ENCODE results near the gene CCDC77.

Gene CCDC77

DNA sequence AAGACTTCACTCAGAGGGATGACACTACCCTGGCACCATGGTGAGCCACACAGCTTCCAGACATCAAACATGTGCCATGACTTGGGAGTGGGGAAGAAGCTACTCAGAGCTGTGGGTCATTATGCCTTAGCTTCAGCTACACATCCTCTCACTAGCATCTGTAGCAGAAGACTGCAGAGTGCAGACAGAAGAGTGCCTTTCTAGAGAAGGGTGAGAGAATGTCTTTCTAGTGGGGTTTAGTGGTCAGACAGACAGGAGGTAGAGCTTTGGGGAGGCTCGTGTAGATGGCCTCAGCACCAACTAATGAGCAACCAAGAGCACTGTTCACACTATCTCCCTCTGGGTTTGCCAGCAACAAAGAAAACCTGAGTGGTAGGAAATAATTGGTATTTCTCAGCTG lies 53.4 kb downstream of the CCDC77 start:
- DNase-seq, result no peak

DNA sequence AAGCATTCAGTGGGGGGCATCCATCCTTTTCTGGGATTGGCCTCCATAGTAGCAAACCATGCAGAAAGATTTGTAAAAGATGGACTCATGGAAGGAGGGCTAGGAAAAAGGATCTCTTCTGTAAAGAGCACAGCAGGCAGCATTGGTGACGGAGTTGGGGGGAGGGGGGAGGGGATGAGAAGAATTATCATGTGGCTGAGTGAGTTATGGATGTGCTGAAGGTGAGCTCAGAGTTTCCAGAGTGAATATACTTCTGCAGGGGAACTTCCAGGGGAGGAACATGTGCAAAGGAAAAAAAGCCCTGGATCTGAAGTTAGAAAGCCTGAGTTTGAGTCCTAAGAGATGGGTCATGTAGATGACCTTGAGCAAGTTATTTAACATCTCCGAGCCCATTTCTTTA lies 54.4 kb downstream of the CCDC77 start:
- no peak for DNase-seq

DNA sequence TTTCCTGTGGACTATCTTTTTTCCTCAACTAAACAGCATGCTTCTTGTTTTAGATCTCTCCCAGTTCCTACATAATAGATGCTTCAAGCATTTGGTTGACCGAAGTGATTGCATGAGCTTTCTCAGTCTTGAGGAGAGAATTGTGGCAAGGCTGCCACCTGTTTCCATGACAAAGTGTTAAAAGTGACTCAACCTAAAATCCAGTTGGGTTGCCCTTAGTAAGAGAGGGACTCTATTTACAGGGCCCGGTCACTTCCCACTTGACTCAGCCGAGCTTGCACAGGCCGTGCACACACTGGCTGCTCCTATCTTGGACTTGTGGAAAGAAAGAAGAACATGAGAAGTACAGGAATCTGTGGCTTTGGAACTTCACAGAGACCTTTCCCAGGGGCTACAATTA lies 56.2 kb downstream of the CCDC77 start:
- no peak for DNase-seq

DNA sequence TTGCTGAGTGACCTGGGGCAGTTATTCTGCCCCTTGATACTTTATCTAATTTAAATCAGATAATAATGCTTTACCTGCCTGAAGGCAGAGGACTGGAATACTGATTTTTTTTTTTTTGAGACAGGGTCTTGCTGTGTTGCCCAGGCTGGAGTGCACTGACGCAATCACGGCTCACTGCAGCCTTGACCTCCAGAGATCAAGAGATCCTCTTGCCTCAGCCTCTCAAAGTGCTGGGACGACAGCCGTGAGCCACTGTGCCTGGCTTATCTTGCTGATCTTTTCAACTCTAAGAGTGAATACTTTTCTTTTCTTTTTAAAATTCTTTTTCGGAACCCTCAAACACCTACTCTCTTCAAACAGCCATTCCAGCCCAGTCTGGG lies 57.6 kb downstream of the CCDC77 start:
- no peak for DNase-seq

DNA sequence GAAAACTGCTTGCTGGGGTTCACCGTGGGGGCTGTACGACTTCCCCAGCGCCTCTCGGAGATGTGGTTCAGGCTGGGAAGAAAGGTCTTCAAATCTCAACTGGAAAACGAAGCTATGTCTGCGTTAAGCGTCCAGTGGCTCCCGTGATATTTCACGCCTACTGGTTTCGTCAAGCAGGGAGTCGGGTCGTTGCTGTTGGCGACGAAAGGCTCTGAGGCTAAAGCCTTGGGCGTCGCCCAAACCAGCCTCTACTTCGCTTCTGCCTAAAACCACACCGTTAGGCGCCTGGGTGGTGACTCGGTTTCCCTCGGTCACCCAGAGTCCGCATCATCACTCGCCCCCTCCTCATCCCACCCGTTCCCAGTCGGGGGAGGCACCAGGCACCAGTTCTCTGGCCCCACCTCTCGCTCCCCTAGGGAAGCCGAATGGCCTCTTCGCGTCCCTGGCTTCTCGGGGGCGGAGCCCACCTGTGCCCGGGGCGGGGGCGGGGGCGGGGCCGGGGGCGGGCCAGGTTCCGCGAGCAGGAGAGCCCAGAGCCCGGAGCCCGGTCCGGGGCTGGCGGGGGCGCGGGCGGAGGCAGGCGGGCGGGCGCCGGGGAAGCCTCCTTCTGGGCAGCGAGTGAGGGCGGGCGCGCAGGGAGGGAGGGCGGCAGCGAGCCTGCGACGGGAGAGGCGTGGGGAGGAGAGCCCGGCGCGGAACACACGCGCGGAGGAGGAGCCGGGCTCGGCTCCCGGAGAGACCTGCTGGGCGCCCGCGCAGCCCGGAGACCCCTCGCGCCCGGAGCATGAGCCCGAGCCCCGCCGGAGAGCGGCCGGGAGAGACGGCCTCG lies 58.2 kb downstream of the CCDC77 start, which contains the start of gene B4GALNT3:
B4GALNT3 (plus strand) TSS at position 510 of the 829 bp plus-strand sequence. CDS start 438 bp downstream, outside the sequence.
- peak; percentile 87 for DNase-seq

DNA sequence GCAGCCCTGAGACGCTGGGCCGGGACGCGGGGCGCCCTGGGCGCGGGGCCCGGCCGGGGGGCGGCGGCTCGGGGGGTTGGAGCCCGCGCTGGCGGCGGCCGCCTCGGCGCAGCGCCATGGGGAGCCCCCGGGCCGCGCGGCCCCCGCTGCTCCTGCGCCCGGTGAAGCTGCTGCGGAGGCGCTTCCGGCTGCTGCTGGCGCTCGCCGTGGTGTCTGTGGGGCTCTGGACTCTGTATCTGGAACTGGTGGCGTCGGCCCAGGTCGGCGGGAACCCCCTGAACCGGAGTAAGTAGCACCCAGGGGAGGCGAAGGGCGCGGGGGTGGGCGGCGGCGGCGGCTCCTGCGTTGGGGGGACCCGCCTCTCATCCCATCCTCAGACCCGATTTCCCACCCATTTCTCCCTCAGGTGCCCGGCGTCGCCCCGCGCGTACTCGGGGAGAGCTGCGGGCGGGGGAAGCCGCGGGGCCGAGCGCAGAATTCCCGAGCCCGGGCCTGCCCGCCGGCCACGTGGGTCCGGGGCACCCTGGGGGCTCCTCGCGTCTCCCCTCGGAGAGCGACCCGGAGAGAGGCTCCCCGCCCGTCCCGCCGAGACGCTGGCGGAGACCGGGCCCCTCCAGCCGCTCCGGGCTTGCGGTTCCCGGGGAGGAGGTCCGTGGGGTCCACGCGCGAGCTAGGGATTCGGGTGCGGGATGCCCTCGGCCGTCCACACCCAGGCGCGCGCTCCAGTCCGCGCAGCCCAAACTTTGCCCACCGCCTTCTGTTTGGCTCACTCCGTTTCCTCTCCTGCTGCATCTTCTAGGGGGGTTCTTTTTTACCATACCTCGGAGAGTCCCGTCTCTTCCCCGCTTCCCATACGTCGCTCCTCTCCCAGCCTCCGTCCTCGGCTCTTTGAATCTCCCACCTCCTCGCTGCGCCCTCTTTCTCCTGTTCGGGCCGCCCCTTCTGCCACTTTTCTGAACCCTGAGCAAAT lies 59.1 kb downstream of the CCDC77 start:
- no peak for DNase-seq

DNA sequence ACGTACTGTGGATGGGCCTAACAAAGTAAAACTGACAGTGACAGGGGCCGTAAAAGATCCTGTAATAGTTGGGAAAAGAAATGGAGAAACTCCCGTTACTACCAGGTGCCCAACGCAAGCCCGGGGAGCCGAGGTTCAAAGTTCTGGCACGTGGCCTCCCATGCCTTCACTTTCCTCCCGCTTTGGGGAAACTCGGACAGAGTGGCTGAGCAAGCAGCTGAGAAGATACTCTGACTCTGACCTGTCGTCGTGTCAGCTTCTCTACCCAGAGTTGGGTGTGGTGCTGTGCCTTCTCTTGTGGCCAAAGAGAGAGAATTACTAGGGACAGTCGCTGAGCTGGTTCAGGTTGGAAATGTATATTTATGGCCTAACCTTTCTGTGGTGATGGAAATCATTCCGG lies 60.0 kb downstream of the CCDC77 start:
- no peak for DNase-seq

DNA sequence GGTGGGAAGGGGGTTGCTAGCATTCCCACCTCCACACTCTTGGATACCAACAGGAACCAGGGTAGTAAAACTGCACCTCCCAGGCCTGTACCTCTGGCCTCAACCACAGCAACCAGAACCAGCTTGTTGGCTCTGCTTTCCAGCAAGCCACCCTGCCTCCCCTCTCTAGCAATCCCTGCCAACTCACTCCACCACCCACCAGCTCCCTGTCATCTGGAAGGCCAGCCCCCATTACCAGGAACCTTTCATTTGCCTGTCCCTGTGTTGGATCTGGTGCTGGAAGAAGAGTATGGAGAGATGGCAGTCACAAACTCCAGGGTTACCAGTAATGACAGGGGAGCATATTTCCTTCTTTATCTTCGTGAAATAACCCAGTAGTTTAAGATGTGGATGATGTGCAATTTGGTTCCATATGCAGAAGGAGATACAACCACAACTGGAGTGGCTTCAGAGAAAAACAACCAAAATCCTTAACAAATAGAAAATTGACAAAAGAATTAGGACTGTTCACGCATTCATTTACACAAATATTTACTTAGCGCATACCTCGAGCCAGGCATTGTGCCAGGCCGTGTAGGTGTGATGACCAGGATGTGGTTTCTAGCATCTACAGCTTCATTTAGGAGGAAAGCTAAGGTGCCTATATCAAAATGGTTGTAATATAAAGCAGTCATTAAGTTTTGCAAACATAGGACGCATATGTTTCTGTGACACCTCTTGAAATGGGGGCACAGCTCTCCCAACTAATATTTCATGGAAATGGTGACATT lies 61.7 kb downstream of the CCDC77 start:
- peak; percentile 38 for DNase-seq

DNA sequence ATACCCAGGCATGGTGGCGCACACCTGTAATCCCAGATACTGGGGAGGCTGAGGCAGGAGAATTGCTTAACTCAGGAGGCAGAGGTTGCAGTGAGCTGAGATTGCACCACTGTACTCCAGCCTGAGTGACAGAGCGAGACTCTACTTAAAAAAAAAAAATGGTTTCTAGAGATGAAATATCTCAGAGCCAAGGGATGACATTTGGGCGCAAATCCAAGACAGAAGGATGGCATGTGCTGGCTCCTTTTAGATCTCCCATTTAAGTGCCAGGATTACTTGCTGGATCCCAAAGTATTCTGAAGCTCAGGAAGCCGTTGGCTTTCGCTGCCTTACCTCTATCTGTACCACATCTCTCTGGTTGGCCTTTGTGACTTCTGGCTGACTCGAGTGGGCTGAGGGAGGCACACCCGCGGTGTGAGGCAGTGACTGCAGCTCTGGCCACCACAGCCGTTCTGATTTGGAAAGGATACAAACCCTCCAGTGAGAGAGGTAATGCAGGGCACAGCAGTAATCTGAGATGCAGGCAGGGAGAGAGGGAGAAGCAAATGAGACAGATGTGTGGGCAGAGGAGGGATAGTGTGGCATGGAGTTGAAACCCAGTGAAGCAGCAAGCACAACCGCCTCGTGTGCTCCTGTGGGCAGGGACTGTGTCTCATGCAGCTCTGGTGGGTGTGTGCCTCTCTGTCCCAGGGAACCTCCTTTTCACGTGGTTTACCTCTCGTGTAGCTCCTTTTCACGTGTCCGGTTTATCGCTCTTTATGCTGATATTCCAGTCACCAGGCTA lies 63.2 kb downstream of the CCDC77 start:
- peak; percentile 39 for DNase-seq

DNA sequence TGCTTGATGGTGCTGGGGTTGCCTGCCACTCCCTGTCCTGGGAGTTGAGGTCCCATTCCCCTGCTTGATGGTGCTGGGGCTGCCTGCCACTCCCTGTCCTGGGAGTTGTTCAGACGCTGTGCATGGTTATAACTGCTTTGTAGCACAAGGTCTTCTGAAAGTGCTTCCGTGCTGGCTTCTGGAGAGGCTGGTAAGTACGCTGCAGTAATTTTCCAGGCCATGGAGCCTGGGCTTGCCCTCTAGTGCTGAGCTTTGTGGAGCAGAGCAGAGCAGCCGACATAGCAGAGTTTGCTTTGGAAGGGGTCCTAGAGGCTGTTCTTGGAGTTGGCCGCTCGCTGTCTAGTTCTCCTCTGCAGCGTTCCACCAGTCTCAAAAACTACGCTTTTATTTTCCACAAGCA lies 64.6 kb downstream of the CCDC77 start:
- DNase-seq, result peak; percentile 22

DNA sequence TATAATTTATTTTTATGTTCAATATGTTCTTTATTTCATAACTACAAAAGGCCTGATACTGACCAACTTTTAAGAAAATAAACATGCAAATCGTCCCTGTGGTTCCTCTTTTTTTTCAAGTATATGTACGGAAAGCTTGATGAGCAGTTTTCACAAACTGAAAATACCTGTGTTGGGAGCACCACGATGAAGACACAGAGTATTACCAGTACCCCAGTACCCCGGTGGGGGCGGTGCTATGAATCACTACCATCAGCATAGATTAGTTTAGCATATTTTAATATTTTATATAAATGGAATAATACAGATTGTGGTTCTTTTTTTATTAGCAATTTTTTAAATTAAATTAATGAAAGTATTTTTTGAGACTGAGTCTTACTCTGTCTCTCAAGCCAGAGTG lies 65.3 kb downstream of the CCDC77 start:
- no peak for DNase-seq

DNA sequence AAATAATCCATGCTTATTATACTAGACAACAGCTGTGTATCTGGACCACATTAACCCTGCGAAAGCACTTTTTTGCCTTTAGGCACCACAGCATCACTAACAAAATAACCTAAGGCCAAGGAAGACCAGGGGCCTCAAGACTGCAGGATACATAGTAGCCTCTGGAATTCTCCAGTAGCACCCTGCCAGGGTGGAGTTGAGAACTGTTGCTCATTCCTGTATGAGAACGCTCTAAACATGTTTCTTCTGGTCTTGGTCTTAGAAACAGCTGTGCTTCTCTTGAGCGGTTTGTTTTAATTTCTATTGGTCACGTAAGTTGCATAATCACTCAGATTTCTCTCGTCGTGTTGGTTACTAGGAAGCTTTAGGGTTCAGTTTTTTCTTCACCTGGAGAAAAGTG lies 66.1 kb downstream of the CCDC77 start:
- no peak for DNase-seq

DNA sequence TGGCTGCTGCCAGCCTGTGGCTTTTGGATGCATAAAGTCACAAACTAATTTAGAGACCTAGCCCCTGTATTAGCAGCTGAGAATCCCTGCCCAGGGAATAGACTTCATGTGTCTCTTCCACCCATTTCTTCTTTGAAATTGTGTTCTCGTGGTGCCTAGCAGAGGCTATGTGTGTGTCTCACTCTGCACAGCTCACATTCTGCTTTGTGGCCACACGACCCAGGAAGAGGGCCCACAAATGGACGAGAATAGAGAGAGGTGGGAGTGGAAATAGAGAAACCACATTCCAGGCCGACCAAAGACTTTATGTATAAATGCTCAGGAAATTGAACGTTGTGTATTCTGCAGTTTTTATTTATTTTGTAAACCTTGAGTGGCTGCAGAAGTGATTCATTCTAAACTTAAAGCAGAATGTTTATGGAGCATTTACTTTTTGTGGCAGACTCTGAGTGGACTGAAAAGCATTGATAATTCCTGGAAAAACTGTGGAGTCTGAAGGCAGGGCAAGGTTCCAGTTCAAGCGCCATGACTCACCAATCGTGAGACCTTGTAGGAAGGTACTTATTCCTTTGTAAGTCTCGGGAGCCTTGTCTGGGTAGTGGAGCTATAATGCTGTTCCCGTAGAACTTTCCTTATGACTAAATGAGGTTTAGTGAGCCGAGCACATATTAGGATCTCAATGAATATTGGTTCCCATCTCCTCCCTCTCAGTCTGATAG lies 67.4 kb downstream of the CCDC77 start:
- DNase-seq, result no peak

DNA sequence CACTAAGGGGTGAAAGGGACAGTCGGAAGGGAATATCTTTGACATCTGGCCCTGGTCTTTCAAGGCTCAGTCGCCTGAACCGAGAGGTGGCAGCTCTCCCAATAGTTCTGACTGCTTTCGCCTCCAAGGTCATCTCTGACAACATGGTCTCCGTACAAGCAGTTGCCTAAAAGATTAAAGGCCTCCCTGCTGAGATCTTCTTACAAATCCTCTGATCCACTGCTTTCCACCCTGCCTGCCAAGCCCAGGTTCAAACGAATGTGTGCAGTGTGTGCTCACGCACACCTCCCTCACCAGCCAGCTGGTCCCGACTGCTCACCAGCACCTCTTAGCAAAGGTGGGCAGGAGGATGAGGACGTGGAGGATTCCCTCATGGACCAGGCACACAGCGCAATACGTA lies 68.7 kb downstream of the CCDC77 start:
- no peak for DNase-seq

DNA sequence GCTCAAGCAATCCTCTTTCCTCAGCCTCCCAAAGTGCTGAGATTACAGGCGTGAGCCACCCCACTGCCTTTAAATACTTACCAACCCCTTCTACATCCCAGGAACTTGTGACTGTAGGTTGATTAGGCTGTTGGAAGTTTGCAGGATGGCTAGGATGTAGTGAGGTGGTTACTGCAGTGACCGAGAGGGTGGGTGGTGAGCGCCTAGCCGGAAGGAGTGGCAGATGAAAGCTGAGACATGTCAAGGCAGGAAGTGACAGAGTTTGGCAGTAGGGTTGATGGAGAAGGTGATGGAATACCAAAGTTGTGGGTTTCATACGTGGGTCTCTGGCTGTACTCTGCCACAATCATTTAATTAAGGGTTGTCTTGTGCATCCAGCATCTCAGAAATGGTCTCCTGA lies 71.8 kb downstream of the CCDC77 start:
- no peak for DNase-seq

DNA sequence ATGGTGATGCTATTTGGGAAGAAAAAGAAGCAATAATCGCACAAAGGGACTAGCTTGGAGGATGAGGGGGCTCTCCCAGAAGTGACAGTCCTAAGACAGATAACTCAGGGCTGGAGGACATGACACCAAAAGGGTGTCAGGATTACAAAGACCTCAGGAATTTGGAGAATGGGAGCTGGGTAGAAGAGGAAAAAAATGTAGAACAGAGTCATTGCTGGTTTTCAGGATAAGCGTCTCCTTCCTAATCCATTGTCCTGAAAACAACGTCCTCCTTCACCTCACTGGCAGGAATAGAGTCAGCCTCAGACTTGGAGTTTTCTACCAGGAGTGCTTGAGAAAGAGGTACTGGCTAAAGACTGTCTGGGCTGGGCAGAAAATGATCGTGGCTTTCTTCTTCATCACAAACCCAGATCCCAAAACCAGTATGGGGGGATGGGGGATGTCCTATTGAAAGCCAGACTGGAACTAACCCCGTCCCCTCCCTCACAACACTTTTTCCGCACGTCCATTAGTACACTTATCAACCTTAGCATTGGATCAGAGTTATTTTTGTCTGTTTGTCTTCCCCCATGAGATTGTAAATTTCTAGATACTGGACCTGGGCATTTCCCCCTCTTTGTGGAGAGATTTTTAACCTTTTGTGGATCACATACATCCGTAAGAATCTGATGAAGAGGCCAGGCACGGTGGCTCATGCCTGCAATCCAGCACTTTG lies 72.6 kb downstream of the CCDC77 start:
- no peak for DNase-seq

DNA sequence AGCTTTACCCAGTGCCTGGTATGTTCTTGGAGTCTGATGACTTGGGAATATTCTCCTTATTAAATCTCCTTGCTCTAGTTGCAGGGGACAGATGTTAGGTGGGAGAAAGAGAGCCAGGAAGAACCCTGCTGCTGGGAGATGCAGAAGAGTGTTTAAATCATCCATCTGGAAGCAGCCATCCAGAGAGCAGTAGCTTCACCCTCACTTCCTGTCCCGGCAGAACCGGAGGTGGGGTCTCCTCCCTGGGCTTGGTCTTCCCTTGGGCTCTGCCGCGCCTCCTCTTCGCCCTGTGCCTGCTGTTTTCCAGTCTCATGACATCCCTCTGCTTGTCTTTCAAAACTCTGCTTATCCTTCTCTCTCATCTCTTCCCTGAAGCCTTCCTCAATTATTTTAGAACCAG lies 73.8 kb downstream of the CCDC77 start:
- no peak for DNase-seq

DNA sequence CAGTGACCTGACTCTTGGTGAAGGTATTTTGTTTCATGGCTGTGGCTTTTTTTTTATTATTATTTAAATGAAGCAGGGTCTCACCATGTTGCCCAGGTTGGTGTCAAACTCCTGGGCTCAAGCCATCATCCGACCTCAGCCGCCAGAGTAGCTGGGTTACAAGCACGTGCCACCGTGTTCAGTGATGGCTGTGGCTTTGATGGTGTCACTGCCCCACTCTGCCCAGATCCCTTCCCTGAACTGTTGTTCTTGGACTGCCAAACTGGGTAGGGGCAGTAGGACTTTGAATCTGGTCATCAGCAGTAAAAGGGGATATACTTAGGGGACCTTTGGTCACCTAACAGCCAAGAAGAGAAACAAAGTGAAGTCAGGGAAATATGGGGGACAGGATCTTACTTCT lies 77.7 kb downstream of the CCDC77 start:
- DNase-seq, result no peak

DNA sequence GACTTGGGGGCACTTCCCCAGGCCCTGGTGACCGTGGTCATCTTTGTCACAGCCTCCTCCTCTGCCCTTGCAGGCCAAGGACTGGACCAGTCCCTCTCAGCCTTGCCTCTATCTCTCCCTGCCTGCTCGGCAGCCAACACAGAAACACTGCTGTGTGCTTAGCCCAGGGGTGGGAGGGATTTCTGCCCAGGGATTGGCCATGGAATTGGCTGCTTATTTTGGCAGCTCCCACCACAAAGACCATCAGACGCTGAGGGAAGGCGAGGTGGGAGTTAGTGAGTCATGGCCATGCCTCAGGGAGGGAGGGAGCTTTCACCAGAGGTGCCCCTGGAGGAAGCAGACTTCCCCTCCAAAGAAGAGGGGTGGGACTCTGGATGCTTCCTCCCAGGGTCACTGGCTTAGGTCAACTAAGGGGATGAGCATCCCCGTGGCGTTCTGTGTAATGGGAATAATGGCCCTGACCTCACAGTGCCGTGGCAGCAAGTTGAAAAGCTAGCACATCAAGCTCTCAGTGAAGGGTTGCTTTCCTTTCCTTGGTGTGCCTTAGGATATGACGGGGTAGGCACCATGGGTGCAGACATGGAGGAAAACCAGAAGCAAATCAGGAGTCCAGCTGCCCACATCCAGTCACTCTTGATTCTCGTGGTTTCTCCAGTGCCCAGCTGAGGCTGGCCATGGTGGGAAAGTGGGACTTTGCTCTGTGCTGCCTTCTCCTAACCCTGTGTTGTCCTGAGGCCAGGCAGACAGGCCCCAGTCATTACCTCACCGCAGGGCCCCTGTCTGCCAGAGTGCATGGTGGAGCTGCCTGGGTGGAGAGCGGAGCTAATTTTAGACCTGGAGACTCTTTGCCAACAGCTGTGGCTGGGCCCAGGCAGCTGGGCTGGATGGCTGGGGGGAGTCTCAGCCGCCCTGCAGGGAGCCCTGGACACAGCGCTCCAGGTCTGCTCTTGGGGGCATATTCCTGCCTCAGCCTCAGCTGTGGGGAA lies 79.7 kb downstream of the CCDC77 start:
- peak; percentile 58 for DNase-seq

DNA sequence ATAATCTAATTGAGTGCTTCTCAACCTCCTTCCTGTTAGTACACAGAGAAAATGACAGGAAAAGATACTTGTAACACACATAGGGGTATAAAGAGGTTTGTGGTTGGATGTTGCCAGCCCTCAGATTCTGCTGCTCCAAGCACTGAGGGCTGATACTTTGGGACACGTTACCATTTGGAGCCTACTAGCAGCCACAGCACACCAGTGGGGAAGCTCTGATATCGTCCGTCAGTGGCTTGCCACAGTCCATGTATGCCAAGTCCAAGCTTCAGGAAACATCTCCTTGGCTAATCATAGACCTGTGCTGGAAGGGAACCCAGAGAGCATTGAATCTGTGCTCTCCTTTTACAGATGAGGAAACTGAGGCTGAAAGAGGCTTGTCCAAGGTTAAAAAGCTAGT lies 80.6 kb downstream of the CCDC77 start:
- DNase-seq, result peak; percentile 52

Data from NCI-H510A treated with DMSO at 0.1 percent for 48 hours (cell line).